ENCODE results near the gene UBXN11.

DNA sequence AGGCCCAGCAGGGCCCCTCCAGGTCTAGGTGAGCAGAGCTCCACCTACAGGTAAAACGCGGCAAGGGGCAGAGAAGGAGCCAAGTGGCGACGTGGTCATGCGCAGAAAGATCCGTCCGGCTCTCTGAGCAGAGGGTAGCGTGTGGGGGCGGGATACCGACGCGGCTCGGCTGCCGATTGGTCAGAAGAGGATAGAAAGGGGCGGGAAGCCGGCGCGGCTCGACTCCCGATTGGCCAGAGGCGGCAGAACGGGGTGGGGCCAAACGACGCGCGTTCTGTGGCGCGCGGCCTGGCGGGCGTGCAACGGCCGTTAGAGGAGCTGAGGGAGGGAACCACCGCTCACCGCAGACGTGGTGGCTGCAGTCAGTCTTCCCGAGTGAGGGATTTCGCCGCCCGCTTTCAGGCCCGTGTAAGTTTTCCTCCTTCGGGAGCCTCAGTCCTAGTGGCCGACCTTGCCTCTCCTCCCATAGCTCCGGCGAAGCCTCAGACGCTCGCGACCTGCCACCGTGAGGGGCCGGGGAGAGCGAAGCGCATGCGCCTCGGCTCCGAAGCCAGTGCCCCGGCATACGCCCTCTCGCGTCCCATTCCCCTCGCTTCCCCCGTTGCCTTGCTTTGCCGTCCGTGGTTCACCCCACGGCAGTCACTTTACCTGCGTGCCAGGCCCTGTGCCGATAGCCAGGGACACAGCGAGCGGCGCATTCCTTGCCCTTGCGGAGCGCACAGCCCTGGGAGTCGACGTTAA lies 72.4 kb downstream of the UBXN11 start, which contains the start of gene CEP85:
- TF ChIP-seq, protein P1, sequence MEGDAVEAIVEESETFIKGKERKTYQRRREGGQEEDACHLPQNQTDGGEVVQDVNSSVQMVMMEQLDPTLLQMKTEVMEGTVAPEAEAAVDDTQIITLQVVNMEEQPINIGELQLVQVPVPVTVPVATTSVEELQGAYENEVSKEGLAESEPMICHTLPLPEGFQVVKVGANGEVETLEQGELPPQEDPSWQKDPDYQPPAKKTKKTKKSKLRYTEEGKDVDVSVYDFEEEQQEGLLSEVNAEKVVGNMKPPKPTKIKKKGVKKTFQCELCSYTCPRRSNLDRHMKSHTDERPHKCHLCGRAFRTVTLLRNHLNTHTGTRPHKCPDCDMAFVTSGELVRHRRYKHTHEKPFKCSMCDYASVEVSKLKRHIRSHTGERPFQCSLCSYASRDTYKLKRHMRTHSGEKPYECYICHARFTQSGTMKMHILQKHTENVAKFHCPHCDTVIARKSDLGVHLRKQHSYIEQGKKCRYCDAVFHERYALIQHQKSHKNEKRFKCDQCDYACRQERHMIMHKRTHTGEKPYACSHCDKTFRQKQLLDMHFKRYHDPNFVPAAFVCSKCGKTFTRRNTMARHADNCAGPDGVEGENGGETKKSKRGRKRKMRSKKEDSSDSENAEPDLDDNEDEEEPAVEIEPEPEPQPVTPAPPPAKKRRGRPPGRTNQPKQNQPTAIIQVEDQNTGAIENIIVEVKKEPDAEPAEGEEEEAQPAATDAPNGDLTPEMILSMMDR (IDR thresholded peaks at IDR 0.05), result peak; percentile 90
- TF ChIP-seq EZH2 (IDR thresholded peaks at IDR 0.05; ENCODE audit: borderline replicate concordance, insufficient read depth, low read depth, low read length, poor library complexity, severe bottlenecking), result no peak
